Naive thymus-derived CD4-positive, alpha-beta T cell (primary cell): ENCODE data around the gene SLC22A24. TPM values are rescaled to one million over a fixed set of nuclear protein-coding genes. Genes with fewer than 3 reads are reported as not detected.
A peak's percentile ranks its signal among the peaks of the same experiment; 100 is the strongest.

Experiments
- ATAC-seq: fragments of 150-1000 bp; cut with Tn5 transposase; 2 replicates; pipeline ENCODE4 v1.10.0; 2021; ENCODE audit warnings: mild to moderate bottlenecking, moderate library complexity
- CTCF ChIA-PET: fragments of 350-600 bp; sonication (Branson Sonifier 250); formaldehyde crosslinking; loops from one replicate; lab custom pipeline; 2021; ENCODE audit warnings: antibody characterized with exemption; lab: Charles Lee
- POLR2A ChIA-PET: fragments of 350-600 bp; sonication (Branson Sonifier 250); formaldehyde crosslinking; loops from one replicate; lab custom pipeline; 2021; ENCODE audit warnings: antibody characterized with exemption, inconsistent platforms; lab: Charles Lee
- DNase-seq, 9 donors: peaks; one replicate each; pipeline versions ENCODE4 v3.0.0 to v3.0.0-alpha.2; 2020 to 2022; ENCODE audit warnings: mixed read lengths in 1 of 9
- H3K27ac ChIP-seq: one replicate; pipeline ENCODE4 v1.7.0; 2013; ENCODE audit warnings: mild to moderate bottlenecking, low read depth, low read length, moderate library complexity
- H3K27me3 ChIP-seq, 2 donors: one replicate each; pipeline ENCODE4 v1.7.0; 2013; ENCODE audit warnings: low read length in 2 of 2, mild to moderate bottlenecking in 2 of 2, moderate library complexity in 2 of 2; ENCODE audit not compliant: control insufficient read depth in 2 of 2, insufficient read depth in 2 of 2
- H3K36me3 ChIP-seq, 3 experiments: 1 replicate in 2 of 3; 2 replicates in 1 of 3; pipeline ENCODE4 v1.7.0; 2013; ENCODE audit warnings: low read length in 3 of 3, mild to moderate bottlenecking in 3 of 3, moderate library complexity in 1 of 3; ENCODE audit not compliant: insufficient read depth in 3 of 3, control insufficient read depth in 2 of 3
- H3K4me1 ChIP-seq, 2 donors: one replicate each; pipeline ENCODE4 v1.7.0; 2013; ENCODE audit warnings: low read length in 2 of 2, mild to moderate bottlenecking in 2 of 2, moderate library complexity in 1 of 2; ENCODE audit not compliant: control insufficient read depth in 2 of 2, insufficient read depth in 2 of 2
- H3K4me3 ChIP-seq: 2 replicates; pipeline ENCODE4 v1.7.0; 2013; ENCODE audit warnings: mild to moderate bottlenecking, low read length
- H3K9me3 ChIP-seq, 3 experiments: 1 replicate in 2 of 3; 2 replicates in 1 of 3; pipeline ENCODE4 v1.7.0; 2013; ENCODE audit warnings: low read length in 3 of 3; ENCODE audit not compliant: control insufficient read depth in 2 of 3
- H3K27ac Mint-ChIP-seq, 9 donors: one replicate each; pipeline ENCODE4 v1.8.0; 2020 to 2022; ENCODE audit warnings: mixed read lengths in 9 of 9, mild to moderate bottlenecking in 8 of 9, moderate library complexity in 5 of 9, inconsistent platforms in 2 of 9
- H3K27me3 Mint-ChIP-seq, 5 donors: one replicate each; pipeline ENCODE4 v1.8.0; 2021 to 2022; ENCODE audit warnings: mixed read lengths in 5 of 5, mild to moderate bottlenecking in 1 of 5
- H3K36me3 Mint-ChIP-seq, 5 donors: one replicate each; pipeline ENCODE4 v1.8.0; 2020 to 2022; ENCODE audit warnings: mixed read lengths in 5 of 5, mild to moderate bottlenecking in 3 of 5, inconsistent platforms in 1 of 5
- H3K4me1 Mint-ChIP-seq, 7 donors: one replicate each; pipeline ENCODE4 v1.8.0; 2020 to 2022; ENCODE audit warnings: mixed read lengths in 7 of 7, mild to moderate bottlenecking in 3 of 7, inconsistent platforms in 1 of 7
- H3K4me3 Mint-ChIP-seq, 10 donors: one replicate each; pipeline ENCODE4 v1.8.0; 2020 to 2022; ENCODE audit warnings: mild to moderate bottlenecking in 10 of 10, mixed read lengths in 10 of 10, moderate library complexity in 6 of 10, inconsistent platforms in 2 of 10
- H3K9me3 Mint-ChIP-seq, 11 donors: one replicate each; pipeline ENCODE4 v1.8.0; 2020 to 2022; ENCODE audit warnings: mixed read lengths in 11 of 11, mild to moderate bottlenecking in 4 of 11, inconsistent platforms in 1 of 11, moderate library complexity in 1 of 11
- intact Hi-C, 2 donors: fragments of 100-400 bp; cut with micrococcal nuclease; formaldehyde crosslinking; loops; one replicate each; pipeline ENCODE4 v1.15.1; 2023
- polyA plus RNA-seq, 2 donors: library from polyadenylated mRNA; unstranded; fragments of 300-500 nt; fragmentation: Illumina TruSeq; gene quantifications; one replicate each; pipeline ENCODE4 v1.2.3, GENCODE V29; 2021
- total RNA-seq, 6 experiments: library from RNA in 5 of 6; stranded (reverse) in 5 of 6; gene quantifications; 1 replicate in 5 of 6; 2 replicates in 1 of 6; pipeline ENCODE4 v1.2.3 and lab custom pipeline; 2021 to 2026

SLC22A24 gene
- not detected for total RNA-seq
- not detected for polyA plus RNA-seq
- not detected for total RNA-seq (lab: John Stamatoyannopoulos, UW)

- intact Hi-C loops, result no loop called here
- Histone ChIP-seq H3K4me1 (no peaks in the 10 kb centered on the region), H3K27ac (no peak within 1 kb of the TSS), H3K4me3 (no peak within 1 kb of the TSS), H3K9me3 (no peaks in the 10 kb centered on the region), H3K27me3 (no peaks in the 10 kb centered on the region), H3K36me3 (no peaks in the 10 kb centered on the region)
- H3K36me3 Mint-ChIP-seq, result no peaks in the 10 kb centered on the region
- ATAC-seq, result no peak
- H3K4me1 Mint-ChIP-seq, result no peaks in the 10 kb centered on the region
- H3K9me3 Mint-ChIP-seq, result peaks cover 0 to 3% (median 0%) of the 10 kb centered on the region in 11 donors
- ChIA-PET POLR2A (interaction anchor here (0.6 kb wide), 1 partner anchor 106 kb away, joined by 6 read pairs; no protein-coding TSS in a partner anchor), CTCF (no interaction called here)
- no peak within 1 kb of the TSS for H3K27ac Mint-ChIP-seq
- no peak for DNase-seq
- H3K4me3 Mint-ChIP-seq, result no peak within 1 kb of the TSS
- peaks cover 0 to 19% (median 9%) of the 10 kb centered on the region in 5 donors for H3K27me3 Mint-ChIP-seq
Observed at GRCh38 chr11:63144121-63144520, at the start of gene SLC22A24. Gene SLC22A24, minus strand, starts transcription at chr11:63144221. Its CDS starts 442 bp downstream, at chr11:63143779.

- intact Hi-C loops, result no loop called here
- H3K36me3 ChIP-seq, result no peaks in the 10 kb centered on the region
- no peak overlapping the region for H3K4me3 ChIP-seq
- ChIA-PET POLR2A (no interaction called here), CTCF (no interaction called here)
- H3K4me1 Mint-ChIP-seq, result no peaks in the 10 kb centered on the region
- H3K9me3 Mint-ChIP-seq, result peaks cover 0 to 38% (median 13%) of the 10 kb centered on the region in 11 donors
- H3K4me1 ChIP-seq, result no peaks in the 10 kb centered on the region
- peaks cover 0 to 3% (median 0%) of the 10 kb centered on the region in 5 donors for H3K36me3 Mint-ChIP-seq
- DNase-seq, result no peak
- no peak overlapping the region for H3K27ac ChIP-seq
- H3K27me3 ChIP-seq, result no peaks in the 10 kb centered on the region
- H3K4me3 Mint-ChIP-seq, result no peak overlapping the region
- no peak overlapping the region for H3K27ac Mint-ChIP-seq
- H3K9me3 ChIP-seq, result peaks cover 0 to 10% (median 0%) of the 10 kb centered on the region in 3 experiments
- no peak for ATAC-seq
- peaks cover 2 to 41% (median 28%) of the 10 kb centered on the region in 5 donors for H3K27me3 Mint-ChIP-seq
Observed at GRCh38 chr11:63180536-63180935, 36.5 kb upstream of the SLC22A24 start.

- no peaks in the 10 kb centered on the region for H3K27me3 ChIP-seq
- Mint-ChIP-seq H3K4me1 (no peaks in the 10 kb centered on the region), H3K27ac (peak overlapping the region in 1 of 9 donors; percentile 12), H3K36me3 (peaks cover 0 to 3% (median 0%) of the 10 kb centered on the region in 5 donors), H3K27me3 (peaks cover 2 to 41% (median 33%) of the 10 kb centered on the region in 5 donors), H3K9me3 (peaks cover 0 to 42% (median 17%) of the 10 kb centered on the region in 11 donors), H3K4me3 (no peak overlapping the region)
- ChIA-PET POLR2A (no interaction called here), CTCF (no interaction called here)
- ATAC-seq (no peak), DNase-seq (no peak)
- intact Hi-C loops, result no loop called here
- no peaks in the 10 kb centered on the region for H3K36me3 ChIP-seq
- H3K4me1 ChIP-seq, result no peaks in the 10 kb centered on the region
- peaks cover 0 to 10% (median 0%) of the 10 kb centered on the region in 3 experiments for H3K9me3 ChIP-seq
- no peak overlapping the region for H3K27ac ChIP-seq
- H3K4me3 ChIP-seq, result no peak overlapping the region
Observed at GRCh38 chr11:63179432-63180041, 35.5 kb upstream of the SLC22A24 start.

- Histone ChIP-seq H3K36me3 (no peaks in the 10 kb centered on the region), H3K27ac (no peak overlapping the region), H3K27me3 (no peaks in the 10 kb centered on the region), H3K9me3 (peaks cover 0 to 10% (median 0%) of the 10 kb centered on the region in 3 experiments), H3K4me3 (no peak overlapping the region), H3K4me1 (no peaks in the 10 kb centered on the region)
- ChIA-PET POLR2A (interaction anchor here (0.5 kb wide), 1 partner anchor 1764 kb away, joined by 3 read pairs; no protein-coding TSS in a partner anchor), CTCF (no interaction called here)
- Mint-ChIP-seq H3K27ac (no peak overlapping the region), H3K4me1 (no peaks in the 10 kb centered on the region), H3K36me3 (peaks cover 0 to 3% (median 0%) of the 10 kb centered on the region in 5 donors), H3K4me3 (no peak overlapping the region), H3K27me3 (peaks cover 0 to 34% (median 28%) of the 10 kb centered on the region in 5 donors), H3K9me3 (peaks cover 2 to 48% (median 17%) of the 10 kb centered on the region in 11 donors)
- no peak for DNase-seq
- ATAC-seq, result no peak
- intact Hi-C loops, result no loop called here
Observed at GRCh38 chr11:63177872-63178271, 33.9 kb upstream of the SLC22A24 start.

GRCh38 chr11:63165706-63166310 is 21.8 kb upstream of the SLC22A24 start:
- CTCF ChIA-PET, result no interaction called here
- no peak overlapping the region for H3K4me3 Mint-ChIP-seq
- Histone ChIP-seq H3K36me3 (no peaks in the 10 kb centered on the region), H3K4me3 (no peak overlapping the region), H3K27ac (no peak overlapping the region), H3K27me3 (peaks cover 3 to 10% of the 10 kb centered on the region in 2 donors), H3K4me1 (no peaks in the 10 kb centered on the region), H3K9me3 (no peaks in the 10 kb centered on the region)
- DNase-seq (no peak), ATAC-seq (no peak)
- peaks cover 0 to 3% (median 0%) of the 10 kb centered on the region in 5 donors for H3K36me3 Mint-ChIP-seq
- POLR2A ChIA-PET, result no interaction called here
- intact Hi-C loops, result no loop called here
- no peaks in the 10 kb centered on the region for H3K4me1 Mint-ChIP-seq
- peaks cover 35 to 75% (median 52%) of the 10 kb centered on the region in 5 donors for H3K27me3 Mint-ChIP-seq
- H3K9me3 Mint-ChIP-seq, result no peaks in the 10 kb centered on the region
- H3K27ac Mint-ChIP-seq, result no peak overlapping the region

GRCh38 chr11:63155794-63156193 is 11.8 kb upstream of the SLC22A24 start:
- Mint-ChIP-seq H3K27ac (no peak overlapping the region), H3K4me3 (no peak overlapping the region), H3K4me1 (no peaks in the 10 kb centered on the region), H3K27me3 (peaks cover 9 to 43% (median 28%) of the 10 kb centered on the region in 5 donors), H3K9me3 (peaks cover 0 to 16% (median 5%) of the 10 kb centered on the region in 11 donors), H3K36me3 (no peaks in the 10 kb centered on the region)
- DNase-seq, result no peak
- no peak for ATAC-seq
- Histone ChIP-seq H3K4me1 (no peaks in the 10 kb centered on the region), H3K9me3 (no peaks in the 10 kb centered on the region), H3K4me3 (no peak overlapping the region), H3K27ac (no peak overlapping the region), H3K36me3 (no peaks in the 10 kb centered on the region), H3K27me3 (no peaks in the 10 kb centered on the region)
- intact Hi-C loops, result no loop called here
- ChIA-PET POLR2A (no interaction called here), CTCF (no interaction called here)
